GM12873 (cell line): Measurements from ENCODE around the gene HELT.

Experiments
- CTCF ChIP-seq: IDR thresholded peaks from 2 replicates; pipeline ENCODE4 v1.5.1; 2012; ENCODE audit warnings: low read depth, mild to moderate bottlenecking, moderate library complexity, low read length, control low read depth; ENCODE audit not compliant: insufficient read depth; ENCODE audit errors: missing control alignments

Gene HELT

GRCh38 chr4:184994010-184994622, 24.2 kb upstream of the HELT start:
- no peak for TF ChIP-seq CTCF

GRCh38 chr4:184994623-184995010, 23.7 kb upstream of the HELT start:
- no peak for TF ChIP-seq CTCF

GRCh38 chr4:185002784-185003183, 15.5 kb upstream of the HELT start:
- TF ChIP-seq CTCF: no peak

GRCh38 chr4:185003596-185004351, 14.5 kb upstream of the HELT start:
- no peak for TF ChIP-seq CTCF

- no peak for TF ChIP-seq CTCF
Observed at GRCh38 chr4:185004562-185005218, 13.6 kb upstream of the HELT start.

GRCh38 chr4:185005219-185005819, 13.0 kb upstream of the HELT start:
- TF ChIP-seq CTCF: peak; percentile 95

- TF ChIP-seq CTCF: peak; percentile 67
Observed at GRCh38 chr4:185011408-185011807, 6.9 kb upstream of the HELT start.
